SJSA1 (cell line): ENCODE results near the gene HS3ST2. TPM values are rescaled to one million over a fixed set of nuclear protein-coding genes. Genes with fewer than 3 reads are reported as not detected.
"Not testable (repeated sequence)": the region's sequence is repeated elsewhere in the genome, so short reads cannot be mapped to it uniquely, and the experiment has no call there.

ENCODE experiments used
- DNase-seq, 2 experiments: peaks; one replicate each; pipeline ENCODE4 v3.0.0-alpha.2; 2015 to 2020; ENCODE audit warnings: low spot score in 2 of 2, low read depth in 1 of 2
- H3K27ac ChIP-seq: fragments of 250-450 bp; sonication (Bioruptor Pico); 2 replicates; pipeline ENCODE4 v1.5.1; 2020; ENCODE audit warnings: mild to moderate bottlenecking, moderate library complexity
- H3K27me3 ChIP-seq: fragments of 250-450 bp; sonication (Bioruptor Pico); replicated peaks from 2 replicates; pipeline ENCODE4 v1.5.1; 2020; ENCODE audit warnings: mild to moderate bottlenecking, moderate library complexity
- H3K36me3 ChIP-seq: fragments of 250-450 bp; sonication (Bioruptor Pico); 2 replicates; pipeline ENCODE4 v1.5.1; 2020; ENCODE audit warnings: mild to moderate bottlenecking
- H3K4me1 ChIP-seq: fragments of 250-450 bp; sonication (Bioruptor Pico); replicated peaks from 2 replicates; pipeline ENCODE4 v1.6.1; 2021; ENCODE audit warnings: mild to moderate bottlenecking
- H3K4me3 ChIP-seq: fragments of 250-450 bp; sonication (Bioruptor Pico); 2 replicates; pipeline ENCODE4 v1.5.1; 2020; ENCODE audit warnings: mild to moderate bottlenecking
- H3K9me3 ChIP-seq: fragments of 250-450 bp; sonication (Bioruptor Pico); replicated peaks from 2 replicates; pipeline ENCODE4 v1.5.1; 2020; ENCODE audit warnings: mild to moderate bottlenecking
- total RNA-seq: library from RNA; depleted of rRNA; stranded (reverse); fragments of >200 nt; shearing (Covaris generic); gene quantifications from 2 replicates; pipeline ENCODE4 v1.2.3, GENCODE V29; 2014

Gene HS3ST2
- total RNA-seq, 1 experiment from 2014 or later = not detected

- H3K4me3 ChIP-seq = no peak overlapping the region
- no peaks in the 10 kb centered on the region for H3K36me3 ChIP-seq
- no peaks in the 10 kb centered on the region for H3K9me3 ChIP-seq
- no peak overlapping the region for H3K27ac ChIP-seq
- no peaks in the 10 kb centered on the region for H3K4me1 ChIP-seq
- no peak for DNase-seq
- H3K27me3 ChIP-seq = no peaks in the 10 kb centered on the region; the same call in 1 of the 2 replicates
These were observed 25.8 kb upstream of the HS3ST2 start for GRCh38 chr16:22788193-22788530.

GRCh38 chr16:22789281-22789945 lies 24.5 kb upstream of the HS3ST2 start:
- no peak for DNase-seq

GRCh38 chr16:22797551-22797950 lies 16.4 kb upstream of the HS3ST2 start:
- no peaks in the 10 kb centered on the region for H3K27me3 ChIP-seq
- H3K36me3 ChIP-seq = no peaks in the 10 kb centered on the region
- no peak overlapping the region for H3K4me3 ChIP-seq
- no peak overlapping the region for H3K27ac ChIP-seq
- H3K4me1 ChIP-seq = no peaks in the 10 kb centered on the region
- no peaks in the 10 kb centered on the region for H3K9me3 ChIP-seq
- DNase-seq = no peak

More at GRCh38 chr16:22789281-22789945, 24.5 kb upstream of the HS3ST2 start:
- H3K4me3 ChIP-seq = no peak overlapping the region
- no peaks in the 10 kb centered on the region for H3K4me1 ChIP-seq
- no peaks in the 10 kb centered on the region for H3K9me3 ChIP-seq
- no peaks in the 10 kb centered on the region for H3K36me3 ChIP-seq
- no peaks in the 10 kb centered on the region; the same call in 1 of the 2 replicates for H3K27me3 ChIP-seq
- H3K27ac ChIP-seq = no peak overlapping the region

GRCh38 chr16:22799113-22799512 lies 14.8 kb upstream of the HS3ST2 start:
- Histone ChIP-seq H3K4me1 (no peaks in the 10 kb centered on the region), H3K27ac (no peak overlapping the region), H3K4me3 (no peak overlapping the region), H3K27me3 (no peaks in the 10 kb centered on the region), H3K36me3 (no peaks in the 10 kb centered on the region), H3K9me3 (no peaks in the 10 kb centered on the region)
- DNase-seq = no peak

- no peak for DNase-seq
- H3K9me3 ChIP-seq = no peaks in the 10 kb centered on the region
- H3K4me3 ChIP-seq = no peak overlapping the region
- H3K27me3 ChIP-seq = no peaks in the 10 kb centered on the region; the same call in 1 of the 2 replicates
- H3K4me1 ChIP-seq = no peaks in the 10 kb centered on the region
- no peaks in the 10 kb centered on the region for H3K36me3 ChIP-seq
- no peak overlapping the region for H3K27ac ChIP-seq
These were observed 9.1 kb upstream of the HS3ST2 start for GRCh38 chr16:22804893-22805292.

GRCh38 chr16:22805326-22805725 lies 8.6 kb upstream of the HS3ST2 start:
- no peak overlapping the region for H3K27ac ChIP-seq
- H3K9me3 ChIP-seq = no peaks in the 10 kb centered on the region
- no peak for DNase-seq
- H3K4me3 ChIP-seq = no peak overlapping the region
- H3K36me3 ChIP-seq = no peaks in the 10 kb centered on the region
- H3K4me1 ChIP-seq = no peaks in the 10 kb centered on the region
- H3K27me3 ChIP-seq = no peaks in the 10 kb centered on the region; the same call in 1 of the 2 replicates

GRCh38 chr16:22806811-22807210 lies 7.2 kb upstream of the HS3ST2 start:
- Histone ChIP-seq H3K27ac (no peak overlapping the region), H3K27me3 (no peaks in the 10 kb centered on the region; the same call in 1 of the 2 replicates), H3K36me3 (no peaks in the 10 kb centered on the region), H3K4me1 (no peaks in the 10 kb centered on the region), H3K4me3 (no peak overlapping the region), H3K9me3 (no peaks in the 10 kb centered on the region)
- DNase-seq = no peak

GRCh38 chr16:22810226-22810625 lies 3.7 kb upstream of the HS3ST2 start:
- peaks cover 21% of the 10 kb centered on the region for H3K27me3 ChIP-seq
- H3K27ac ChIP-seq = no peak overlapping the region
- H3K36me3 ChIP-seq = no peaks in the 10 kb centered on the region
- H3K4me3 ChIP-seq = no peak overlapping the region
- H3K9me3 ChIP-seq = no peaks in the 10 kb centered on the region; the same call in 1 of the 2 replicates
- no peak for DNase-seq
- no peaks in the 10 kb centered on the region for H3K4me1 ChIP-seq

GRCh38 chr16:22813223-22813947 lies 577 bp upstream of the HS3ST2 start:
- DNase-seq = peak; percentile 23 to 54
- Histone ChIP-seq H3K27ac (no peak overlapping the region), H3K27me3 (peaks cover 23% of the 10 kb centered on the region), H3K9me3 (no peaks in the 10 kb centered on the region; the same call in 1 of the 2 replicates), H3K4me1 (no peaks in the 10 kb centered on the region), H3K4me3 (no peak overlapping the region), H3K36me3 (no peaks in the 10 kb centered on the region)

GRCh38 chr16:22814711-22815105 lies 746 bp downstream of the HS3ST2 start:
- Histone ChIP-seq H3K4me1 (no peaks in the 10 kb centered on the region), H3K9me3 (no peaks in the 10 kb centered on the region; the same call in 1 of the 2 replicates), H3K27ac (no peak overlapping the region), H3K27me3 (peaks cover 23% of the 10 kb centered on the region), H3K4me3 (no peak overlapping the region), H3K36me3 (no peaks in the 10 kb centered on the region)
- DNase-seq = no peak

- H3K9me3 ChIP-seq = no peaks in the 10 kb centered on the region; the same call in 1 of the 2 replicates
- no peaks in the 10 kb centered on the region for H3K36me3 ChIP-seq
- H3K4me1 ChIP-seq = no peaks in the 10 kb centered on the region
- H3K27ac ChIP-seq = no peak overlapping the region
- no peak for DNase-seq
- peaks cover 23% of the 10 kb centered on the region for H3K27me3 ChIP-seq
- no peak overlapping the region for H3K4me3 ChIP-seq
These were observed 1.9 kb downstream of the HS3ST2 start for GRCh38 chr16:22815863-22816262.

GRCh38 chr16:22816475-22816874 lies 2.5 kb downstream of the HS3ST2 start:
- no peaks in the 10 kb centered on the region; the same call in 1 of the 2 replicates for H3K9me3 ChIP-seq
- DNase-seq = no peak
- no peaks in the 10 kb centered on the region for H3K36me3 ChIP-seq
- H3K4me1 ChIP-seq = no peaks in the 10 kb centered on the region
- no peak overlapping the region for H3K27ac ChIP-seq
- peaks cover 23% of the 10 kb centered on the region for H3K27me3 ChIP-seq
- no peak overlapping the region for H3K4me3 ChIP-seq

- H3K27ac ChIP-seq, H3K4me1 ChIP-seq, DNase-seq, H3K4me3 ChIP-seq, H3K36me3 ChIP-seq, H3K9me3 ChIP-seq: not testable (repeated sequence)
- H3K27me3 ChIP-seq = peaks cover 18% of the 10 kb centered on the region
These were observed 4.8 kb downstream of the HS3ST2 start for GRCh38 chr16:22818736-22819135.

GRCh38 chr16:22838681-22839080 lies 24.7 kb downstream of the HS3ST2 start:
- Histone ChIP-seq H3K4me1 (no peaks in the 10 kb centered on the region), H3K27me3 (0 out of 2 replicates have a peak, but pooled peaks cover 9% of the 10 kb centered on the region), H3K9me3 (no peaks in the 10 kb centered on the region), H3K36me3 (no peaks in the 10 kb centered on the region), H3K27ac (no peak overlapping the region), H3K4me3 (no peak overlapping the region)
- no peak for DNase-seq
